ENCODE data around the gene PEDS1.
"Not testable (repeated sequence)": the region's sequence is repeated elsewhere in the genome, so short reads cannot be mapped to it uniquely, and the experiment has no call there.

PEDS1 gene

DNA sequence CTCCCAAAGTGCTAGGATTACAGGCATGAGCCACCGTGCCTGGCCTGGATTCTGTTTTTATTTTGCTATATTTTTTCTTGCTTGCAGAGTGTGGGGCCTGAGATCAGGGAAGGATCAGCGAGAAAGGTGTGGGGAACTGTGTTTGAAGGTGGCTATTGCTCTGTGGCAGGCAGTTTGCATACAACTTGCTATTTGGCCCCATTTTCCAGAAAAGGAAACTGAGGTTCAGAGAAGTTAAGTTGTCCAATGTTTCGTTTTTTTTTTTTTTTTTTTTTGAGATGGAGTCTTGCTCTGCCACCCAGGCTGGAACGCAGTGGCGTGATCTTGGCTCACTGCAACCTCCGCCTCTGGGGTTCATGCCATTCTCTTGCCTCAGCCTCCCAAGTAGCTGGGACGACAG, 8.0 kb upstream of the PEDS1 start:
- DNase-seq, result not testable (repeated sequence)

DNA sequence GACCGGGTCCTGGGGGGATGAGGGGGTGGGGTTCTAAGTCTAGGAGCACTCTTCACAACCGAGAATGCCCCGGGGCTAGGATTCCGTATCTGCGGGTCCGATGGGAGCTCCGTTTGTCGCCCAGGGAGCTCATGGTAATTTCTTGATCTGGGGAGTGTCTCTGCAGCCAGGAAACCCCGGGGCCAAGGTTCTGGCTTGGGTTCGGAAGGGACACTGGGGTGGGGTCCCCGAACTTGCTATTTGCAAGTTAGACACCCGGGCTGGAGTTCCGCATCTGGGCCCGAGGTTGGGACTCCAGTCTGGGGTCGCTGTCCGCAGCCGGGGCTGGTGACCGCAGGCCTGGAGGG, 397 bp downstream of the PEDS1 start:
- peak; percentile 40 for DNase-seq

DNA sequence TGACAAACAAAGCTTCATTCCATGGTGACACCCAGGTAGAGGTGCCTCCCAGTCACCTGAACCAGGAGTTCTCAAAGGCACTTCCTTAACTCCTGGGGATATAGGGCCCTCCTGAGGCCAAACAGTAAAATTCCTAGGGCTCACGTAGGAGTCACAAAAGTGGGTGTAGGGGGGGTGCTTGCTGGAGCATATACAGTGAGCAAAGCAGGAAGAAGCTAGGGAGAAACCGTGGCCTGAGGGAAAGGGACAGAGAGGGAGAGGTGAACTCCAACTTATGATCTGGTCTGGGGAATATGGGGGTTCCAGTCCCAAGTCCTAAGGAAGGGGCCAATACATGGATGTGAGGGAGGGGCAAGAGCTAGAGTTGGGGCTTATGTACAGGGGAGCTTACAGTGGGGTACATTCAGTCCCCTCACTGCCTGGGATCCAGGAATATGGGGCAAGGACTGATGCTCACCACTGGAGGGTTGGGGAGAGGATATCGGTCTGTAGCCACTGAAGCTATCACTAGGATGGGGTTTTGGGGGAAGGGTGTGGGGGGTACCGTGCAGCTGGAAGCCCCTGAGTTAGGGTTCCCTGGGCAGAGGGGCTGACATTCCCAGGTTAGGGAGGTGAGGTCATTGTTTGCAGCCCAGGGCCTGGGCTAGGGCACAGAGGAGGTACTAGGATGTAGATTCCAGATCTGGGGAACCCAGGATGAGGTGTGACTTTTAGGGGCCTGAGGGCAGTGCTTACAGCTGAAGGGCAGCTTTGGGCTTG, 950 bp downstream of the PEDS1 start:
- DNase-seq, result no peak

DNA sequence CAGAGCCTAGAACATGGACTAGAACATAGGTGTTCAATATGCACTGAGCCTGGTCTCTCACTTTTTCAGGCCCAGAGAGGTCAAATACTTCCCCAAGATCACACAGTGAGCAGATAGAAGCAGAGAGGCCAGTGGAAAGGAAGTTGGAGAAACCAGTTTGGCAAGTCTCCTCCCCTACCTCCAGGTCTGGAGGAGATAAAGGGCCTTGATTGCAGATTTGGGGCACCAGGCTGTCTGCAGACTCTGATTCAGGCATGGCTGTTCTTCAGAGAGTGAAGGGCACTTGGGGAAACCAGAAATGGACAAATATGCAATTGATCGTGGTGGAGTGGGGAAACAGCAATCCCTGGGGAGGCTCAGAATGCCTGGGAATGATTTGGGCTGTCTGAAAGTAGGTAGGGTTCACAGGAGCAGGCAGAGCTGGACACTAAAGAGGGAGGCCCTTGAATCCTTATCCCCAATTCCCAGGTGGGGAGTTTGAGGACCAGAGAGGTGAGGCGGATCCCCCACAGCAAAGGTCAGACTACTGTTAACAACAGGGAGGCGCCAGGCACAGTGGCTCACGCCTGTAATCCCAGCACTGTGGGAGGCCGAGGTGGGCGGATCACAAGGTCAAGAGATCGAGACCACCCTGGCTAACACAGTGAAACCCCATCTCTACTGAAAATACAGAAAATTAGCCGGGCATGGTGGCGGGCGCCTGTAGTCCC, 2.3 kb downstream of the PEDS1 start:
- no peak for DNase-seq

DNA sequence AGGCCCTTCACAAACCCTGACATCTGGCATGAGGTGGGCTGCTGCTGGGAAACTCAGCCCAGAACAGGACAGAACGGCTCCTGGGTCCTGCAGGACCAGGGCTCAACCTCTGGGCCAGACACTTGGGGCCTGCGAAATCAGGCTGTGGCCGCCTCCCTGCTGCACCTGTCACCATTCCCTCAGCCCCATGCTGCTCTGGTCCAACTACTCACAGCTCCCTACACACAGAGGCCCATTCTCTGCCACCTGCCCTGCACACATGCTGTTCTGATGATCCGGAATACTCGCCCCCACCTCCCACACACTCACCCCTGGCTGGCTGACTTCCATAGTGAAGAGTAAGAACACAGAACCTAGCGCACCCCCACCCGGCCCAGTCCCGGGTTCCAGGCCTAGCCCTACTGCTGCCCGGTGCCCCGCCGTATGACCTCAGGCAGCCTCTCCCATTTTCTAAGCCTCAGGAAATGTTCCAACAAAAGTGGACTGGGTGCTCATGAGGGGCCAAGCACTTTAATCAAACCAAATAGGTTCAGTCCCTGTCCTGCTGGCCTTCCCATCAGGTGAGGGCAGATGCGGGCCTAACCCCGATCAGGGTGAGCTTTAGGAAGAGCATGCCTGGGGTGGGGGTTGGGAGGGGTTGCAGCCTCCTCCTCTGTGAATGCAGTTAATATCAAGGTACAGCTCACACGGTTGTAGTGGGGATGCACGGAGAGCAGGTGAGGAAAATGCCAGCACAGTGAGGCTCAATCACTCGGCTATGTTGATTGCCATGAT, 3.9 kb downstream of the PEDS1 start:
- no peak for DNase-seq

DNA sequence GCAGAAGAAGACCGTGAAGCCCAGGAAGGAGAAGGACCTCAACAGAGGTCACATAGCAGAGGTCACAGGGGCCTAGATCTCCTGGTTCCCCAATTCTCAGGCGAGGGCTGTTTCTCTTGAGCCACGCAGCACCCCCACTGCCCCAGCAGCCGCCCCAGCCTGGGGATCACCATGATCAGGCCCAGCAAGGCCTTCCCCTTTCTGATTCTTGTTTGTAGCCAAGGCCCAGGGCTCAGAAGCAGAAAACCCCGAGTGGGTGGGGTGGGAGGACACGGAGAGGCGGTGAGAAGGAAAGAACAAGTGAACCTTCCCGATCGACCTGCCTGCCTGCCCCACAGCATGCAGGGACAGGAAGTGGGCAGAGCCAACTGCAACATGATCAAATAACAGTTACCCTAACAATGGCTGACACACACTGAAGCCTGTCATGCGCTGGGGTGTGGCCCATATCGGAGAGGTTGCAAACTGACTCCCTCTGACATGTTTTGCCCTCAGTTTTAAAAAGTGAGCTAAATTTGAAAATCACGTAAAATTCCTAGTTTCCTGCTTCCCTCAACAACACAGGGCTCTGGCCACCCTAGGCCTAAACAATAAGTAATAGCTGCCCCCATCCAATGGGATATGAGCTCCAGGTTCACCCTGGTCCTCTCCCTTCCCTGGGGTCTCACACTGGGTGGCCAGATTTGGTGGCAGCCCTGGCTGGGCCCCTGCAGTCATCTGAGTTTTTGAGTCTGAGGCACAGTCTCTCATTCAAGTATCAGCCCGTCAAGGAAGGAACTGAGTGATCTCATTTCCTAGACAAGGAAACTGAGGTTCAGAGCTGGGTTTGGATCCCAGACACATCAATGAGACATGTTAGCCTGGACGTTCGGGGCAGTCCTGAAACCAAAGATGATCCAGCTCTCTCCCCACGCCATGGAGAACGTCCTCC, 6.5 kb downstream of the PEDS1 start:
- DNase-seq, result peak; percentile 64

DNA sequence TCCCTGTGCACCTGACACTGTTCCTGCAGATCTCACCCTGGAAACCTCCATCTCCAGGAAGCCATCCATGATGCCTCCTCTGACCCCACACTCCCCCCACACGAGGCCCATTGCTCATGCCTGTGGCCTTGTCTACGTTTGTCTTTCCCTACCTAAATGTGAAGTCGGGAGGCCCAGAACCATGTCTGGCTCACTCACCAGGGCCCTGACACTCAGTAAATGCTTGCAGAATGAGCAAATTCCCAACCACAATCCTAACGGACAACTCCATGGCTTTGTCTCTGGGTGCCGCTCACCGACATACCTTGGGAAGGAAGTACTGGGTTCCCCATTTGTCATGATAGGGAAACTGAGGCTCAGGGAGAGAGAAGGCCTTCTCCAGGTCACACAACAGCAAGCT, 7.3 kb downstream of the PEDS1 start:
- no peak for DNase-seq

DNA sequence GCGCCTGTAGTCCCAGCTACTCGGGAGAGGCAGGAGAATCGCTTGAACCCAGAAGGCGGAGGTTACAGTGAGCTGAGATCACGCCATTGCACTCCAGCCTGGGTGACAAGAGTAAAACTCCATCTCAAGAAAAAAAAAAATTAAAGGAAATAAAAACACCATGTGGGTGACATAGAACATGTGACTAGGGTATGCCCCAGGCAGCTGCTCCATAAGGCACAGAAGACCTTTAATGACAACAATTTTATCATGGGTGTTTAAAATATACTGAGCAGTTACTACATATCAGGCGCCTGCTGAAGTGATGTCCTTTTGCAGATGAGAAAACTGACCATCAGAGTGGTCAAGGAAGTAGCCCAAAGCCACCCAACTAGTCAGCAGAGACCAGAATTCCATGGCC, 8.0 kb downstream of the PEDS1 start:
- no peak for DNase-seq

DNA sequence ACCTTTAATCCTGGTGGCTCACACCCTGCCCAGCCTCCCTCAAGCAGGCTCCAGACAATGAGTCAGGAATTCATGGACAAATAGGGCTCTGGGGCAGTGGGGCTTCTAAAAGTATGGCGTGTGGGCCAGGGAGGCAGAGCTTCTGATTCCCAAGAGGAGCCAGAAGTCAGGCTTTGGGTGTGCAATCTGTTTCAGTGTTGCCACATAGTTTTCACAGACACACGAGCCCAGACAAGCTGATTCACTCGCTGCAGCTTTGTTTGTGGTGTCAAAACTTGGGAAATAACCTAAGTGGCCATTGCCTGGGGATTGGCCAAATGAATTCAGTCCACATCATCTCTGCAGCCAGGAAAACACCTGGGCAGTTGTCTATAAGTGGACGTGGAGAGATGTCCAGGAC, 9.2 kb downstream of the PEDS1 start:
- DNase-seq, result no peak

DNA sequence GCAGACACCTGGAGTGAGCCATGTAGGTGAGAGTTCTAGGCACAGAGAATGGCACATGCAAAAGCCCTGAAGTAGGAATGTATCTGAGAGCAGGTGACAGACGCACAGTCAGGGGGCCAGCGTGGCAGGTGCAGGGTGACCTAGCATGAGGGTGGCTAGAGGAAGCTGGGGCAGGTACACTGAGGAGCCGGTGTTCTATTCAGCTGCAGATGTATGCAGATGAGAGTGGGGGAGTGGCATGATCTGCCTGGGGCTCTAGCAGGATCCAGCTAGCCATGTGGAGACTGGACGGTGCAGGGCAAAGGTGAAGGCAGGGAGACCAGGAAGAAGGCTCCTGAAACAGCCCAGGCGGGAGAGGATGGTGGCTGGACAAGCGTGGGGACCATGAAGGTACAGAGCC, 10.7 kb downstream of the PEDS1 start:
- no peak for DNase-seq

DNA sequence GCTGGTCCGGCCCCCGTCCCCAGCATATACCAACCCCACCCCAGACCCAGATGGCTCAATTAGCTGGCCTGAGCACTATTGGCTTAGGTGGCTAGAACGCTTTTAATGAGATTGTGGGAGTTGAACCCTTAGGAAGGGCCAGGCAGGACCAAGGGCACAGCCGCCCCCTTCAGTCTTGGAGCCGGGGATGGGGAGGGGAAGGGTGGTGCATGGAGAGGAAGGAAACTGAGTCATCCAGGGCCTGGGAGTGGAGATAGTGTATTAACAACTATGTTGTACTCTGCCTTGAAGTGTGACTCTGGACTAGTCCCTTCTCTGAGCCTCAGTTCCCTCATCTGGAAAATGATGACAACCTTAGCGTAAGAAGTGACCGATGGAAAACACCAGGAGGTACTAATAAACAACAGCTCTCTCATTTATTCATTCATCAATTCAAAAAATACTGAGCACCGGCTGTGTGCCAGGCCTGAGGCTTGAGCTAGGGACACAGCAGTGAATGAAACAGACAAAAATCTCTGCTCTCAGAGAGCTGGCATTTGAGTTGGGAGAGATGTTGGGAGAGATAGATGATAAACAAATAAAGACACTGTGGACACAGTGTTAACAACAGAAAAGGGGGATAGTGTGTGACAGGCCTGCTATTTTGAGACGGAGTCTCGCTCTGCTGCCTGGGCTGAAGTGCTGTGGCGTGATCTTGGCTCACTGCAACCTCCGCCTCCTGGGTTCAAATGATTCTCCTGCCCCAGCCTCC, 11.5 kb downstream of the PEDS1 start:
- no peak for DNase-seq

DNA sequence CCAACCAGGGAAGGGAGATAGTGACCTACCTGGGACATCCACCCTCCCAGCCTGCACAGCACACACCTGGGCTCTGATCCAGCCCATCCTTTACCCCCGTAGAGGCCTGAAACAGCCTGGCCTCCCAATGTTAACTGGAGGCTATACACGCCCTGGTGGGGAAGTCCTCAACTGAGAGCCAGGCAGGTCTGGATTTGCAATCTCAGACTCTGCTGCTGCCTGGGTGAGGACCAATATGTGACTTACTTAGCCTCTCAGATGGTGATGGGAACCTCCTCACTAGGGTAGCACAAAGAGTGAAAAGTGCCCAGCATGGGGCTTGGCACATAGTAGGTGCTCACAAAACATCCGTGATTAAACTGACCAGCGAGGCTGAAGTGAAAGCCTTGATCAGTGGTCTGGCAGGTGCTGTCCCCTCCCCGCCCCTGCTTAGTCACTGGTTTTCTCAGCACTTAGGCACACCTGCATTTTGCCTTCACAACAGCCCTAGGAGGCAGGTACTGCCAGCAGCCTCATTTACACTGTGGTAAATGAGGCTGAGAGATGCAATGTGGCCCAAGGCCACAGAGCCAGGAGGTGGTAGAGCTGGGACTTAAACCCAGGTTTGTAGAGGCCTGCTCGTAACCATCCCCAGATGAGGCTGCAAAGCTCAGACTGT, 12.4 kb downstream of the PEDS1 start:
- DNase-seq, result no peak

DNA sequence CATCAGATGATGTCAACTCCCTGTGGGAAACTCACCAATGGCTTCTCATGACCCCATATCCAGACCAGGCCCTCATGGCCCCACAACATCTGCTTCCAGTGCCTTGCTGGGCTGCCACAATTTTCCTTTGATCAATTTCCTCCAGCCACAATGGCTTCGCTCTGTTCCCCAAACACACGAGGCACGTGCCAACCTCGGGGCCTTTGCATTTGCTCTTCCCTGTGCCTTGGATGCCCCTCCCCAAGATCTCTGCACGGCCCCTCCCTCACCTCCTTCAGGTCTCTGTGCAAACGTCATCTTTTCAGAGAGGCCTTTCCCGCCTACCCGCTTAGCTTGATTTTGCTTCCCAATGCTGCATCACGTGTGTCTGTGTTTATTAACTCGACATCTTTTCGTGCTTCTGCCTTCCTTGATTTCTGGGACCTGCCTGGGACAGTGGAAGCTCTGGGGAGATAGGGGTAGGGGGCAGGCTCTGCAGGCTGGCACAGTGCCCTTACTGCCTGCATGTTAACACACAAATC, 13.1 kb downstream of the PEDS1 start:
- no peak for DNase-seq

DNA sequence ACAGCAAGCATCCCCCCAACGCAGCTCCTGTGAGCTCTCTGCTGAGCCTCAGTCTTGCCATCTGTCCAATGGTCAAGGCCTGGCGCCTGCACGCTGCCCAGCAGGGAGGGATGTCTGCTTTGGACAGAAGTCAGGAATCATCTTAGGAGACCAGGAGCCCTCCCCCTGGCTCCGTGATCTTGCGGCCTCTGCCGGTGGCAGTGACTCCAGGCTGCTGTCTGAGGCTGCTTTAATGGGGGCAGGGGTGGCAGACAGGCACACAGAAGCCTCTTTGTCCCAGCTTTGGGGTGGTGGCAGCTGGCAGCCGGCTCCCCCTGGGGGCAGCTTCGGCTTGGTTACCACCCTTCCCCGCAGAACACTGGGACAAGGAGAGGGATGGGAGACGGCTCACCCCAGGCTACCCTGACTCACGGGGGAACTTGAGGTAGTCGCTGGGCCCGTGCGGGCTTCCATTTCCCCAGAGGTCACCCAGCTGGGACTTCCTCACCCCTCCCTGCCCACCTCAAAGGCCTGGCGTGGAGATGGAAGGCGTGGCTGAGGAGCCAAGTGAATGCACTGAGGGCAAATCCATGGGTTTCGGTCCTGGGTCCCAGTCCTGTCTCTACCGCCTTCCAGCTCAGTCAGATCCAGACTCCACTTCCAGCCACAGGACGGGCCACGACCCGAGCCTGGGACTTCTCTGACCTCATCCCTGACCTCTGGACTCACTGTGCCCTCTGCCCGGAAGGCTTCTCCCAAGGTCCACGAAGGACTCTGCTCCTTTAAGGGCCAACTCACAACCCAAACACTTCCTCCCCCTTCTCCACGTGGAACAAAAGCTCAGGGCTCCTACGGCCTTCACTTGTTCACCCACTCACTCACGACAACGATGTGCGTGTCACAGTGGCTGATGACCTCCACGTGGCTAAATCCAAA, 14.8 kb downstream of the PEDS1 start:
- DNase-seq, result no peak

DNA sequence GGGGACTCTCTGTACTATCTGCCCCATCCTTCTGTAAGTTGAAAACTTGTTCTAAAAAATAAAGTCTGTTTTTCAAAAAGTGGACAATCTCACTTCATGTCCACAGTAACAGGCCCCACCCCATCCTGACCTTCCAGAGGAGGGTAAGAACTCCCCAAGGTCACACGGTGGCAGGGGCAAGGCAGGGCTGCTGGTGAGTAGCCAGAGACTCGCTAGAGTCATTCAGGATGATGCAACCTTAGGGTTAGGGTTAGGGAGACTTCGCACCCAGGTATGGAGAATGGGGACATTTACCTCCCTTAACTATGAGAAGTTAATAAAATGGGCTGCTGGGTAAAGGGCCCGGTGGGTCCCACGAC, 15.4 kb downstream of the PEDS1 start:
- DNase-seq, result no peak

DNA sequence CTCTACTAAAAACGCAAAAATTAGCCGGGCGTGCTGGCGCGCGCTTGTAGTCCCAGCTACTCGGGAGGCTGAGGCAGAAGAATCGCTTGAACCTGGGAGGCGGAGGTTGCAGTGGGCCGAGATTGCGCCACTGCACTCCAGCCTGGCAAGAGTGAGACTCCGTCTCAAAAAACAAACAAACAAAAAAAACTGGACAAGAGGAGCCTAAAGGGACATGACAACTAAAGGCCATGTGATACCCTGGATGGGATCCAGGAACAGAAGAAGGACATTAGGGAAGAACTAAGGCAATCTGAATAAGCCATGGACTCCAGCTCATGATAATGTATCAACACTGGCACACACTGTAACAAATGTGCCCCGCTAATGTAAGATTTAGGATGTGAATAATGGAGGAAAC, 15.8 kb downstream of the PEDS1 start:
- DNase-seq, result not testable (repeated sequence)

DNA sequence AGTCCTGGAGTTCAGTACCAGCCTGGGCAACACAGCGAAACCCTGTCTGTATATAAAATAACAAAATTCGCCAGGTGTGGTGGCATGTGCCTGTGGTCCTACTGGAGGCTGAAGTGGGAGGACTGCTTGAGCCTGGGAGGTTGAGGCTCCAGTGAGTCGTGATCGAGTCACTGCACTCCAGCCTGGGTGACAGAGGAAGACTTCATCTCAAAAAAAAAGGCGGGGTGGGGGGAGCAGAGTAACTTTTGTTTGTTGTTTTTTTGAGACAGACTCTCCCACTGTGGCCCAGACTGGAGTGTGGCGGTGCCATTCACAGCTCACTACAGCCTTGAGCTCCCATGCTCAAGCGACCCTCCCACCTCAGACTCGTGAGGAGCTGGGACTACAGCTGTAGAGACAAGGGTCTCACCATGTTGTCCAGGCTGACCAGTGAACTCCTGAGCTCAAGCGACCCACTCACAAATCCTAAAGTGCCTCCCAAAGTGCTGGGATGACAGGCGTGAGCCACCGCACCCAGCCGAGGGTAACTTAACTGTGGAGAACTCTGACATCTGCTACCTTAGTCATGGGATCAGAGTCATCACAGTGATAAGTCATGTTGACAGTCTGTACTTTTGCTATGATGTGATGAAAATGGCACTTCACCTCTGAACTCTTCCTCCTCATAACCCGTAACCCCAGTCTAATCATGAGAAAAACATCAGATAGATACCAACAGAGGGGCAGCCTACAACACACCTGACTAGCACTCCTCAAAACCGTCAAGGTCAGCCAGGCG, 16.5 kb downstream of the PEDS1 start:
- no peak for DNase-seq

DNA sequence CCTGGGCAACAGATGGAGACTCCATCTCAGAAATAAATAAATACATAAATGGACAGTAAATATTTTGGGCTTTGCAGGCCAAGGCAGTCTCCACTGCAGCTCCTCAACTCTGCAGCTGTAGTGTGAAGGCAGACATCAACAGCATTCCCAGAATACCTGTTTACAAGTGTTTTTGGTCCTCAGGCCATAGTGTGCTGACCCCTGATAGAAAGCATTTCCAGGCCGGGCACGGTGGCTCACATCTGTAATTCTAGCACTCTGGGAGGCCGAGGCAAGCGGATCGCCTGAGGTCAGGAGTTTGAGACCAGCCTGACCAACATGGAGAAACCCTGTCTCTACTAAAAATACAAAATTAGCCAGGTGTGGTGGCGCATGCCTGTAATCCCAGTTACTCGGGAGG, 18.4 kb downstream of the PEDS1 start:
- not testable (repeated sequence) for DNase-seq

DNA sequence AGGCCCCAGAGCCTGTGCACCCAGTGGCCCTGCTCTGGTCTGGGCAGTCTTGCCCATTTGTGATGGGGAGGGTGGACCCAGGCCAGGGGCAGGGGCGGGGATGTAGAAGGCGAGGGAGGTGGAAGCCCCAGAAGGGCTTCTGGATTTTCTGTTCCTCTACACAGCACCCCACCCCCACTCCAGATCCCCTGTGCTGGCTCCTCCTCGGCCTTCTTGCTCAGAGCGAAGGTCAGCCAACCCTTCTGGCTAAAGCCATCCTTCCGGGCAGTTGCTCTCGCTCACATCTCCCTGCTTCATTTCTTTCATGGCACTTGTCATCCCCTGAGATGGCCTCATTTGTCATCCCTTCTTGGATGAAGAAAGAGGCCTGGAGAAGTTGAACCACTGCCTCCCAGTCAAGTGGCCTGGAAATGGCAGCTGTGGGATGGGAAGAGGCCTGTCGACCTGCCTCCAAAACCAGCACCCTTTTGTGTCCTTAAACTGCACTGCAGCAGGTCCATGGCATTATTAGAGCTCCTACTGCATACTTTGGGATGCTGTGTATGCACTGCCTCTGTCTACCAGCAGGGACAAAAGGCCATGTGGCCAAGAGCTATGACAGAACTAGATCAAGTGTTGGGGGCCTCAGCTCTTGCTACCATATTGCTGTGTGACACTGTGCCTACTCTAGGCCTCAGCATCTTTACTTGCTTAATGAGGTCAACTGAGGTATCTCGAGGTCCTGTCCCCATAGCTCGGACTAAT, 19.9 kb downstream of the PEDS1 start:
- DNase-seq, result no peak

Data from activated CD4-positive, CD25-positive, alpha-beta regulatory T cell treated with anti-CD3 and anti-CD28 coated beads, Interleukin-2, amount 50 U/mL, for 72 hours (primary cell).